ENCODE results near the gene BOK.

- no peak for TF ChIP-seq CTCF (IDR thresholded peaks at IDR 0.05; ENCODE audit: borderline replicate concordance, extremely low read depth, low read length, poor library complexity, severe bottlenecking)
- no peak for TF ChIP-seq EZH2 (IDR thresholded peaks at IDR 0.05; ENCODE audit: borderline replicate concordance, low read depth, low read length, severe bottlenecking)
Observed at GRCh38 chr2:241565411-241565810, 6.9 kb downstream of the BOK start.
